BJ (cell line): ENCODE results near the gene BSND. TPM values are rescaled to one million over a fixed set of nuclear protein-coding genes. Genes with fewer than 3 reads are reported as not detected.

Source experiments
- CTCF ChIA-PET: fragments of 350-600 bp; formaldehyde crosslinking; extraction: SDS; loops from one replicate; lab custom pipeline; 2021; ENCODE audit warnings: antibody characterized with exemption, inconsistent platforms; lab: Yijun Ruan, JAX
- POLR2A ChIA-PET: fragments of 300-600 bp; sonication (Branson Sonifier 250); formaldehyde crosslinking; extraction: SDS; loops from one replicate; lab custom pipeline; 2021; ENCODE audit warnings: antibody characterized with exemption; lab: Charles Lee
- DNase-seq: peaks from one replicate; pipeline ENCODE4 v3.0.0-alpha.2; 2011; ENCODE audit warnings: low read depth
- H3K27me3 ChIP-seq: 2 replicates; pipeline ENCODE4 v1.6.0; 2011; ENCODE audit warnings: low read length; ENCODE audit not compliant: control insufficient read depth, insufficient read depth
- H3K36me3 ChIP-seq: 2 replicates; pipeline ENCODE4 v1.5.1; 2011; ENCODE audit warnings: low read length; ENCODE audit not compliant: control insufficient read depth, insufficient read depth
- H3K4me3 ChIP-seq: 2 replicates; pipeline ENCODE4 v1.5.1; 2011; ENCODE audit warnings: low read depth, mild to moderate bottlenecking, control low read depth, low read length
- polyA plus RNA-seq: library from polyadenylated mRNA; depleted of rRNA; stranded (reverse); fragments of >200 nt; gene quantifications from 2 replicates; pipeline ENCODE4 v1.2.3, GENCODE V29; 2011
- TF ChIP-seq, protein P1 (sequence below): IDR thresholded peaks from 2 replicates; pipeline ENCODE4 v1.5.1; 2011; ENCODE audit warnings: low read depth, mild to moderate bottlenecking, control low read depth, inconsistent platforms, low read length, moderate library complexity; ENCODE audit not compliant: insufficient read depth

The BSND gene
- polyA plus RNA-seq, 1 experiment, result not detected

DNA sequence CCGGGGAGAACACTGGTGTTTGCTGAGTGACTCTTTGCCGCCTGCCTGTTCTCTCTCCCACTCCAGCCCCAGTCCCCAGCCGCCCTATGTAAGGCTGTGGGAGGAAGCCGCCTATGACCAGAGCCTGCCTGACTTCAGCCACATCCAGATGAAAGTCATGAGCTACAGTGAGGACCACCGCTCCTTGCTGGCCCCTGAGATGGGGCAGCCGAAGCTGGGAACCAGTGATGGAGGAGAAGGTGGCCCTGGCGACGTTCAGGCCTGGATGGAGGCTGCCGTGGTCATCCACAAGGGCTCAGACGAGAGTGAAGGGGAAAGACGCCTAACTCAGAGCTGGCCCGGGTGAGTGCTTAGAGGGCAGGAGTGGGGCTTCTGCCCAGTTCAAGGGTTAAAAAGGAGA, 8.2 kb downstream of the BSND start:
- no peaks in the 10 kb centered on the region for H3K36me3 ChIP-seq
- TF ChIP-seq, protein P1, sequence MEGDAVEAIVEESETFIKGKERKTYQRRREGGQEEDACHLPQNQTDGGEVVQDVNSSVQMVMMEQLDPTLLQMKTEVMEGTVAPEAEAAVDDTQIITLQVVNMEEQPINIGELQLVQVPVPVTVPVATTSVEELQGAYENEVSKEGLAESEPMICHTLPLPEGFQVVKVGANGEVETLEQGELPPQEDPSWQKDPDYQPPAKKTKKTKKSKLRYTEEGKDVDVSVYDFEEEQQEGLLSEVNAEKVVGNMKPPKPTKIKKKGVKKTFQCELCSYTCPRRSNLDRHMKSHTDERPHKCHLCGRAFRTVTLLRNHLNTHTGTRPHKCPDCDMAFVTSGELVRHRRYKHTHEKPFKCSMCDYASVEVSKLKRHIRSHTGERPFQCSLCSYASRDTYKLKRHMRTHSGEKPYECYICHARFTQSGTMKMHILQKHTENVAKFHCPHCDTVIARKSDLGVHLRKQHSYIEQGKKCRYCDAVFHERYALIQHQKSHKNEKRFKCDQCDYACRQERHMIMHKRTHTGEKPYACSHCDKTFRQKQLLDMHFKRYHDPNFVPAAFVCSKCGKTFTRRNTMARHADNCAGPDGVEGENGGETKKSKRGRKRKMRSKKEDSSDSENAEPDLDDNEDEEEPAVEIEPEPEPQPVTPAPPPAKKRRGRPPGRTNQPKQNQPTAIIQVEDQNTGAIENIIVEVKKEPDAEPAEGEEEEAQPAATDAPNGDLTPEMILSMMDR, result no peak
- H3K27me3 ChIP-seq, result no peaks in the 10 kb centered on the region
- POLR2A ChIA-PET, result no interaction called here
- H3K4me3 ChIP-seq, result no peak overlapping the region
- CTCF ChIA-PET, result interaction anchor here (3.5 to 16.5 kb wide), 3 partner anchors 10 to 61 kb away, joined by 29 to 307 read pairs (median 30); partner anchors contain the start of gene BSND
- no peak for DNase-seq

DNA sequence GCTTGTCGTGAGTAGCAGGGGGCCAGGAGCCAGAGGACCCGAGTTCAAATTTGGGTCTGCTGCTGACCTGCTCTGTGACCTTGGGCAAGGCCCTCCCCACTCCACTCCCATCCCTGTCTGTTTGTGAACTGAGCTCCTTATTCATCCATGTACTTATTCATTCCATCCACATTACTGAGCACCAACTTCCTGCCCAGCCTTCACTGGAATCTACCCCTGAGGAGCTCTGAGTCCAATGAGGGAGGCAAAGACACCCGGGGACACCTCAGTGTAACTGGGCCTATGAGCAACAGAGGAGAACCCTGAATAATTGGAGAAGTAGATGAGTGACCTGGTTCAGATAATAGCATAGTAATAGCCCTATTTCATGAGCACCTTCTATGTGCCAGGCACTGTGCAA, 8.9 kb downstream of the BSND start:
- CTCF ChIA-PET, result interaction anchor here (1.0 to 16.5 kb wide), 4 partner anchors 11 to 62 kb away, joined by 6 to 307 read pairs (median 30); partner anchors contain the start of gene BSND
- Histone ChIP-seq H3K36me3 (no peaks in the 10 kb centered on the region), H3K27me3 (no peaks in the 10 kb centered on the region; the same call in 1 of the 2 replicates), H3K4me3 (no peak overlapping the region)
- TF ChIP-seq, protein P1, result no peak
- POLR2A ChIA-PET, result no interaction called here
- DNase-seq, result peak; percentile 42

DNA sequence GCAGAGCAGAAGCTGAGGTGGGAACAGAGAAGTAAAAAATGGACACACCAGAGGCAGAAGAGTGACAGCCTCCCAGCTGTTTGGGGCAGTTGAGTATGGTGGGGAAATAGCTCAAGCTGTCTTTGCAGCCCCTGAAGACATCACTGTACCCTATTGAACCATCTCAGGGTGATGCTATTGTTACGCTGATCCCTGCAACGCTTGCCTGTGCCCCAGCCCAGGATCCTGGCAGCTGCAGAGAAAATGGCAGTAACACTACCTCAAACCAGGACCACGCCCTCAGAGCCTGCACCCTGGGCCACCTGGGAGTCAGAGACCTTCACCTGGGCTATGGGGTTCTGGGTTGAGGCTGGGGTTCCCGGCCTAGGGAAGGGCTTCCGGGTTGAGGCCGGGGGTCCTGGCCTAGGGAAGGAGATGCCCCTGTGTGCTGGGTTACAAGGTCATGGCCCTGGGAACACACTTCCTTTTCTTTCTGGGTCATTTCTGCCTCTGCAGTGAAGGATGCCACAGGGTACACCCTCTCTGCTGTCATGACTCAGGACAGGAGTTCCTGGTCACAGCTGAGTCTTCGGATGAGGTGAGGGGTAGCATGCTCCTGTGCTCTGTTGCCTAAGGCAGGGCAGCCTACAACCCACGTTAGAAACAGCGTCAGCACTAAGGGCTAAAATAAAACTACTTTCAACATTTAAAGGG, 11.6 kb downstream of the BSND start:
- no peak for DNase-seq
- Histone ChIP-seq H3K36me3 (no peaks in the 10 kb centered on the region), H3K4me3 (no peak overlapping the region), H3K27me3 (peaks cover 8% of the 10 kb centered on the region)
- CTCF ChIA-PET, result interaction anchor here (5.1 to 16.5 kb wide), 2 partner anchors 12 to 65 kb away, joined by 30 to 307 read pairs; no protein-coding TSS in a partner anchor
- TF ChIP-seq, protein P1, result no peak
- POLR2A ChIA-PET, result no interaction called here

DNA sequence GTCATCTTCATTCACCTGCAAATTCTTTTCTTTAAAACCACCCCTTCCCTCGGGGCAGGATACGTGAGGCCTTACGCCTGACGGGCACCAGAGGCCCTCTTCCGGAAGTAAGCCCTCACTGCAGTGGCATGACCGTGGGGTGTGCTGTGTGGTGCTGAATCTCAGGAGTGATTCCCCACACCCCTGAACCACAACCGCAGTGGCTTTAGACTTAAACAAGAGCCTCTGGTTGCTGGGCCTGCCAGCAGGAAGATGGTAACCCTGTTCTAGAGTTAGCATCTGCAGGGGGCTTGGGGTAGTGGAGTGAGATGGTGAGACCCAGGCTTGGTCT, 12.1 kb downstream of the BSND start:
- H3K36me3 ChIP-seq, result no peaks in the 10 kb centered on the region
- CTCF ChIA-PET, result interaction anchor here (5.1 to 16.5 kb wide), 2 partner anchors 11 to 65 kb away, joined by 30 to 307 read pairs; no protein-coding TSS in a partner anchor
- H3K27me3 ChIP-seq, result peaks cover 13% of the 10 kb centered on the region
- TF ChIP-seq, protein P1, result no peak
- DNase-seq, result no peak
- H3K4me3 ChIP-seq, result no peak overlapping the region
- POLR2A ChIA-PET, result no interaction called here

DNA sequence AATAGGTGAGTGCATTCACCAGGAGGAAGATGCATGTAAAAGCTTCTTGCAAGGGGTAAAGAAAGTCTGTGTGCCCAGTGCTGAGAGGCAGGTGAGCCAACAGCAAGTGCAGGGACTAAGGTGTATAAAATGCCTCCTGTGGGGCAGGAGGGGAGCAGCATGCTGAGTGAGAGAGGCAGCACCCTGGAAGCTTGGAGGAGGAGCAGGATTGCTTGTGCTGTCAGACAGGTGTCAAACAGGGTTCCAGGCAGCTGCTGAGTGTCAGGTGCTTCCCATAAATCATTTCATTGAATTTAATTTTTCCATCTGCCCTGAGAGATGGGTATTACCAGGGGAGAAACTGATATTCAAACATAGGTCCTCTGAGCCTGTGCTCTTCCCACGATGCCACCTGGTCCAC, 13.9 kb downstream of the BSND start:
- Histone ChIP-seq H3K27me3 (peaks cover 14% of the 10 kb centered on the region), H3K36me3 (no peaks in the 10 kb centered on the region), H3K4me3 (no peak overlapping the region)
- ChIA-PET CTCF (interaction anchor here (2.9 to 12.4 kb wide), 2 partner anchors 10 to 64 kb away, joined by 14 to 228 read pairs; no protein-coding TSS in a partner anchor), POLR2A (no interaction called here)
- TF ChIP-seq, protein P1, result no peak
- DNase-seq, result no peak
